Lower leg skin (tissue), 4 donors: ENCODE results near the gene NOTCH1. TPM values are rescaled to one million over a fixed set of nuclear protein-coding genes. Genes with fewer than 3 reads are reported as not detected.

Source experiments
- DNase-seq, 2 donors: peaks; one replicate each; pipeline ENCODE4 v3.0.0-alpha.2; 2019; ENCODE audit warnings: low spot score in 2 of 2
- H3K4me3 ChIP-seq: fragments of 200-600 bp; sonication (generic); 2 replicates; pipeline ENCODE4 v1.5.1; 2017; ENCODE audit warnings: mild to moderate bottlenecking, low read depth; ENCODE audit not compliant: poor library complexity, severe bottlenecking
- POLR2A ChIP-seq, 2 donors: fragments of 450-650 bp; IDR thresholded peaks; one replicate each; pipeline ENCODE4 v1.6.1; 2016 to 2017; ENCODE audit warnings: antibody characterized with exemption in 2 of 2, mild to moderate bottlenecking in 1 of 2, moderate library complexity in 1 of 2
- WGBS, 2 donors: methylation state at CpG; one replicate each; pipeline ENCODE4 v1.1.5; 2018; 5-methylcytosine and 5-hydroxymethylcytosine counted together
- intact Hi-C: fragments of 100-400 bp; cut with DNase I; formaldehyde crosslinking; loops from one replicate; pipeline ENCODE4 v1.15.0; 2023; ENCODE audit warnings: low total_unique reads
- total RNA-seq, 4 donors: library from RNA; depleted of rRNA; stranded (reverse); fragments of >200 nt; gene quantifications; one replicate each; pipeline ENCODE4 v1.1.0, GENCODE V29; 2016
- TF ChIP-seq, protein P1 (sequence below), 3 donors: fragments of 450-650 bp; IDR thresholded peaks; one replicate each; pipeline ENCODE4 v1.5.1; 2016; ENCODE audit warnings: antibody characterized with exemption in 3 of 3, mild to moderate bottlenecking in 3 of 3, moderate library complexity in 2 of 3

The NOTCH1 gene
- total RNA-seq, 4 donors from 2014 or later: 79.7 to 95.3 (median 82.8) TPM

DNA sequence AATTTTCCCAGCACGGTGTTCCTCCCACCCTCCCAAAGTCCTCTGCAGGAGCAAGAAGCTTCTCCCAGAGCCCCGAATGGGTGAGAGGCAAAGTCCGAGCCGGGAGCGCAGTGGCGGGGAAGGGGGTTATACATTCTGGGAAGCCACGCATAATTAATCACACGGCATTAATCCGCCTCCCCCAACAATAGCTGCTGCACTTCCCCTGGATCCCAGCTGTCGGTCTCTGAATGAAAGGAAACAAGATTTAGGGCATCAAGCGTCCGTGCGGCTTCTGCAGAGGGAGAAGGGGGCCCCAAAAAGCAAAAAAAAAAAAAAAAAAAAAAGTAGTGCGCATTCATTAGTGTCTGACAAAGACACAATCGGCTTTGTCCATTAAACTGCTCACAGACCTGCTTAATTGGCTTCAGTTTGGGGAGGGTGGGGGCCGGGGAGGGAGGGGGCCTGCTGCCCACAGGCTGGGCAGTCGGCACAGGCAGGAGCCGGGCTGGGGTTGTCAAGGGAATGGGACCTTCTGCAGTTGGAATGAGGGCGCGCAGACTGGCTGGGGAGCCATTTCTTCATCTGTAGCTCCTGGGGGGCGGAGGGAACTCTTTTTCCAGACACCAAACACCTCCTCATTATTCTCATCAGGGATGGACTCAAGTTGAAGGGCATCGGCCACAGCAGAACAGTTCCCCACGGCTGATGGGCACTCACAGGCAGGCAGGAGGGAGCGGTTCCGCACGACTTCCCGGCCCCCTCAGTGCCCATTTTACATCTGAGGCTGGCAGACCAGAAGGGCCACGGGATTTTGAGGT, 3.4 kb downstream of the NOTCH1 start:
- DNase-seq: no peak
- no peak overlapping the region for H3K4me3 ChIP-seq
- intact Hi-C loops: loop anchor here (5.0 kb wide), 1 partner anchor 85 kb away; no protein-coding TSS in a partner anchor
- 79 to 81% methylated on average over 28 of the region's 28 CpGs for WGBS, 2 donors
- TF ChIP-seq, protein P1, sequence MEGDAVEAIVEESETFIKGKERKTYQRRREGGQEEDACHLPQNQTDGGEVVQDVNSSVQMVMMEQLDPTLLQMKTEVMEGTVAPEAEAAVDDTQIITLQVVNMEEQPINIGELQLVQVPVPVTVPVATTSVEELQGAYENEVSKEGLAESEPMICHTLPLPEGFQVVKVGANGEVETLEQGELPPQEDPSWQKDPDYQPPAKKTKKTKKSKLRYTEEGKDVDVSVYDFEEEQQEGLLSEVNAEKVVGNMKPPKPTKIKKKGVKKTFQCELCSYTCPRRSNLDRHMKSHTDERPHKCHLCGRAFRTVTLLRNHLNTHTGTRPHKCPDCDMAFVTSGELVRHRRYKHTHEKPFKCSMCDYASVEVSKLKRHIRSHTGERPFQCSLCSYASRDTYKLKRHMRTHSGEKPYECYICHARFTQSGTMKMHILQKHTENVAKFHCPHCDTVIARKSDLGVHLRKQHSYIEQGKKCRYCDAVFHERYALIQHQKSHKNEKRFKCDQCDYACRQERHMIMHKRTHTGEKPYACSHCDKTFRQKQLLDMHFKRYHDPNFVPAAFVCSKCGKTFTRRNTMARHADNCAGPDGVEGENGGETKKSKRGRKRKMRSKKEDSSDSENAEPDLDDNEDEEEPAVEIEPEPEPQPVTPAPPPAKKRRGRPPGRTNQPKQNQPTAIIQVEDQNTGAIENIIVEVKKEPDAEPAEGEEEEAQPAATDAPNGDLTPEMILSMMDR (IDR thresholded peaks at IDR 0.05): no peak
- no peak for TF ChIP-seq POLR2A (IDR thresholded peaks at IDR 0.05)

DNA sequence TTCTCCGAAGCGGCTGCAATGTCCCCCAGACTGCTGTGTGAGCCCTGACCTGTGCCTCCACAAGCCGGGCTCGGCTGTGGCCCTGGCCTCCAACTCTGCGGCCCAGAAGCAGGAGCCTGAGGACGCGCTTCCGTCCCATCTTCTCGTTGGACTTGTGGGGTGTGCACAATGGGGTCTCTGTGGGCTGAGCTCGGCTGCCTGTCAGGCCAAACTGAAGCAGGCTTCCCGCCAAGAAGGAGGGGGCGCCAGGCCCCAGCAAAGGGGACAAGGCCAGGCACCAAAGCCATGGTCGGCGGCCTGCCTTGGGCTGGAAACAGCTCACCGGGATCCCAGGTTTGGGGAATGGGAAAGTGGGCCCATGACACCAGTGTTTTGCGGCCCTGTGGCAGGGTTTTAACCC, 4.1 kb downstream of the NOTCH1 start:
- no peak for DNase-seq
- intact Hi-C loops: loop anchor here (5.0 kb wide), 1 partner anchor 86 kb away; no protein-coding TSS in a partner anchor
- no peak for TF ChIP-seq POLR2A (IDR thresholded peaks at IDR 0.05)
- TF ChIP-seq, protein P1 (IDR thresholded peaks at IDR 0.05): no peak
- 81 to 82% methylated on average over 12 to 16 of the region's 16 CpGs for WGBS, 2 donors
- no peak overlapping the region for H3K4me3 ChIP-seq

DNA sequence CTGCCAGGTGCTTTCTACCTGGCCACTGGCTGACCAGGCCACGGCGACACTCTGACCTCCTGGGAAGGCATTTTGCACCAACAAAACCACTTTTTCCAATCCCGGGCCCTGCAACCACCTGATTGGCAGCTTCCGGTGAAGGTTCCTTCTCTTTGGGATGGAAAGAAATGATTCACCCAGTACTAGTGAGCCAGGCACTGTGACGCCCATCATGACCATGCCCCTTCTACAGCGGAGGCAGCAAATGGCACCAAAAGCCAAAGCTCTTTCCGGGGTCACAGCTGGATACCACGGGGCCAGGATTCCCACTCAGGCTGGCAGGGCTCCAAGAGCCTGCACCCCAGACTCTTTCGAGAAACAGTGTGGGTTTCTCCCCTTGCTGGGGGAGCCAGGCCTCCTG, 4.7 kb downstream of the NOTCH1 start:
- intact Hi-C loops: loop anchor here (5.0 kb wide), 1 partner anchor 86 kb away; no protein-coding TSS in a partner anchor
- TF ChIP-seq POLR2A (IDR thresholded peaks at IDR 0.05): no peak
- TF ChIP-seq, protein P1 (IDR thresholded peaks at IDR 0.05): no peak
- DNase-seq: no peak
- no peak overlapping the region for H3K4me3 ChIP-seq
- 75 to 77% methylated on average over 9 of the region's 9 CpGs for WGBS, 2 donors

DNA sequence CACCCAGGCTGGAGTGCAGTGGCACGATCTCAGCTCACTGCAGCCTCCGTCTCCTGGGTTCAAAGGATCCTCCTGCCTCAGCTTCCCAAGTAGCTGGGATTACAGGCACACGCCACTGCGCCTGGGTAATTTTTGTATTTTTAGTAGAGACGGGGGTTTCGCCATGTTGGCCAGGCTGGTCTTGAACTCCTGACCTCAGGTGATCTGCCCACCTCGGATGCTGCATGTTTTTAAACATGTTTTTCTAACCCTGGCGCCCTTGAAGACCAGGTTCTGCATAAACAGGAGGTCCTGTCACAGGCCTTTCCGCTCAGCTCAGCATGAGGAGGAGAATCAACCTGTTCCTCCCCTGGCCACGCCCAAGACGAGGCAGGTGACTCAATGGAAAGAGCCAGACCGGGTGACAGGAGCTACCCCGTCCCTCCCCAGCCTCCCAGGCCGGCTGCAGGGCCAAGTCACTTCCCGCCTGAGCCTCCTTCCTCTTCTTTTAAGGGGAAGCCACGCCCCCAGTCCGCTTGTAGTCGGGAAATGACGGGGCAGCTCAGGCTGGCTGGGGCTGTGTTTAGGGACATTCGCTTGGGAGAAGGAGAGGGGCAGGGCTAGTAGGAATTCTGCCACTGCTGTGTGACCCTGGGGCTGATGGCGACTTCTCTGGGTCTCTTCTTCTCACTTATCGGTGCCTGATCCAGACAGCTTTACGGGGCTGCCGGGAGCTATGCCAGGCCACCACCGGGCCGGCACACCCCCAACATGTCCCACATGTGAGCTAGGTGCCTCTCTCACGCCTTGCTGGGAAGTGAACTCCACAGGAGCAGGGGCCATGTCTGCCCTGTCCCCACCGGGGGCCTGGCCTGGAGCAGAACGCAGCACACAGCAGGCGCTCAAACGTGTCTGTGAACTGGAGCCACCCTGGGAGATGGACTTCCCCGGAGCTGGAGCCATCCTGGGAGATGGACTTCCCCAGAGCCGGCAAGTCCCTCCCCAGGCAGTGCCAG, 6.1 kb downstream of the NOTCH1 start:
- TF ChIP-seq POLR2A (IDR thresholded peaks at IDR 0.05): no peak
- TF ChIP-seq, protein P1 (IDR thresholded peaks at IDR 0.05): no peak
- H3K4me3 ChIP-seq: no peak overlapping the region
- WGBS, 2 donors: 56 to 64% methylated on average over 31 to 33 of the region's 33 CpGs
- intact Hi-C loops: loop anchor here (5.0 kb wide), 1 partner anchor 88 kb away; no protein-coding TSS in a partner anchor
- DNase-seq: peak; percentile 93 to 98

DNA sequence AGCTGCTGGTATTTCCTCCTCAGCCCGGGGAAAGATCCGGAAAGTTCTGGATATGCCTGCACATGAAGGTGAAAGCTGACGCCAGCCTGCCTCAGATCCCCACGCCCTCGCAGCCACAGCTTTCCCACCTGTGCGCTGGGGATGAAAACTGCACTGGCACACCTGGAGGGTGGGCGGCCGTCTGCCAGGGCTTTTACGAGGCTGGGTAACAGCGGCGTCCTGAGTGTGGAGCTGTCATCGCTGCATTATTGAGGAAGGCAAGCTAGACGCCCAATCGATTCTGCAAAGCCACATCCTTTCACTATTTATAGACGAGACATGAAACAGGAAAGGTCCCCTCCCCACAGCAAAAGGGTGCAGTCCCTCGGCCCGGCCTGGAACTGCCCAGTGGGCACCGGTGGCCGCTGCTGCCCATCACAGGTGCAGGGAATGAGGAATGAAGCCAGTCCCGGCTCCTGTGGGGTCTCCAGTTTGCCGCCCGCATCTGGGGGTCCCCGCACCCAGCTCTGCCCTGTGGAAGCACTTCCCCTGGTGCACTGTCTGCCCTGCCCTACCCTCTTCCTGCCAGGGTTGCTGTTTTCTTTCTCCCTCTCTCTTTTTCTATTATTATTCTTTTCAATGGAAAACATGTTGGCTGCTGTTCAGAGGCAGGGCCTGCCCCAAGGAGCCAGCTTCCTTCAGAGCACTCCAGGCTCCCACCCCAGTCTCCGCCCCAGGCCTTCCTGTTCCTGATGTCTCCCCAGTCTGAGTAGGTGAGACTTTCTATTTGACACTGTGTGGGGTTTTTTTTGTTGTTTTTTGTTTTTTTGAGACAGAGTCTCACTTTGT, 7.0 kb downstream of the NOTCH1 start:
- WGBS, 2 donors: 29 to 57% methylated on average over 21 to 24 of the region's 24 CpGs

More for the DNA sequence above, 7.0 kb downstream of the NOTCH1 start:
- no peak for DNase-seq
- TF ChIP-seq, protein P1 (IDR thresholded peaks at IDR 0.05): no peak
- no peak for TF ChIP-seq POLR2A (IDR thresholded peaks at IDR 0.05)
- no peak overlapping the region for H3K4me3 ChIP-seq
- intact Hi-C loops: no loop called here
